Right lung (tissue), 5 donors: ENCODE measurements around the gene ISYNA1. TPM values are rescaled to one million over a fixed set of nuclear protein-coding genes. Genes with fewer than 3 reads are reported as not detected.

ENCODE experiments used
- polyA plus RNA-seq, 5 donors: library from polyadenylated mRNA; unstranded; fragments of 120-200 nt; gene quantifications; one replicate each; pipeline versions ENCODE4 v1.2.1 to v1.2.3, GENCODE V29; 2013; ENCODE audit warnings: inconsistent platforms in 1 of 5, low replicate concordance in 1 of 5; ENCODE audit not compliant: insufficient read length in 5 of 5, insufficient read depth in 1 of 5

ISYNA1 gene
- polyA plus RNA-seq, 5 donors: 87.8 to 211 (median 117) TPM

Other genes with a start within 250 kb of the ISYNA1 start
- gene MPV17L2, start 244.9 kb downstream of the ISYNA1 start, polyA plus RNA-seq: 10 to 100 TPM in 1 of 5 donors, 1 to 10 TPM in 4; 5.2 to 10.4 (median 6.3) TPM
- 1 to 10 TPM; 3.0 to 6.2 (median 5.3) TPM for gene RAB3A, start 234.1 kb downstream of the ISYNA1 start, polyA plus RNA-seq
- 1 to 10 TPM; 1.3 to 3.3 (median 1.9) TPM for gene PDE4C, start 211.7 kb downstream of the ISYNA1 start, polyA plus RNA-seq
- gene IQCN, start 163.7 kb downstream of the ISYNA1 start, polyA plus RNA-seq: 1 to 10 TPM; 3.7 to 9.3 (median 6.7) TPM
- gene JUND, start 156.5 kb downstream of the ISYNA1 start, polyA plus RNA-seq: 100 to 1,000 TPM in 2 of 5 donors, 10 to 100 TPM in 3; 44.7 to 152 (median 94.6) TPM
- 100 to 1,000 TPM in 1 of 5 donors, 10 to 100 TPM in 4; 73.3 to 103 (median 79.9) TPM for gene LSM4, start 115.1 kb downstream of the ISYNA1 start, polyA plus RNA-seq
- gene PGPEP1, start 97.5 kb downstream of the ISYNA1 start, polyA plus RNA-seq: 10 to 100 TPM; 13.0 to 25.3 (median 20.2) TPM
- gene GDF15, start 52.0 kb downstream of the ISYNA1 start, polyA plus RNA-seq: 10 to 100 TPM; 17.9 to 43.4 (median 21.5) TPM
- gene LRRC25, start 40.5 kb downstream of the ISYNA1 start, polyA plus RNA-seq: 1 to 10 TPM in 4 of 5 donors, under 1 TPM in 1; 0.80 to 2.3 (median 1.6) TPM
- gene SSBP4, start 18.7 kb downstream of the ISYNA1 start, polyA plus RNA-seq: 100 to 1,000 TPM in 1 of 5 donors, 10 to 100 TPM in 4; 48.4 to 133 (median 73.2) TPM
- 10 to 100 TPM in 2 of 5 donors, 1 to 10 TPM in 3; 6.9 to 12.4 (median 9.0) TPM for gene ELL, start 83.9 kb upstream of the ISYNA1 start, polyA plus RNA-seq
- gene FKBP8, start 105.4 kb upstream of the ISYNA1 start, polyA plus RNA-seq: 100 to 1,000 TPM; 161 to 287 (median 204) TPM
- 10 to 100 TPM; 65.2 to 89.5 (median 73.3) TPM for gene KXD1, start 119.7 kb upstream of the ISYNA1 start, polyA plus RNA-seq
- gene UBA52, start 133.7 kb upstream of the ISYNA1 start, polyA plus RNA-seq: 1,000 to 10,000 TPM in 1 of 5 donors, 100 to 1,000 TPM in 4; 870 to 1,083 (median 885) TPM
- 10 to 100 TPM; 20.5 to 52.2 (median 24.2) TPM for gene REX1BD, start 150.7 kb upstream of the ISYNA1 start, polyA plus RNA-seq
- 100 to 1,000 TPM; 178 to 372 (median 239) TPM for gene CRLF1, start 168.7 kb upstream of the ISYNA1 start, polyA plus RNA-seq
- 10 to 100 TPM; 24.7 to 44.5 (median 32.4) TPM for gene TMEM59L, start 174.7 kb upstream of the ISYNA1 start, polyA plus RNA-seq
- gene KLHL26, start 198.9 kb upstream of the ISYNA1 start, polyA plus RNA-seq: 1 to 10 TPM; 3.1 to 9.9 (median 5.3) TPM
- 10 to 100 TPM; 12.8 to 26.9 (median 16.0) TPM for gene CRTC1, start 245.5 kb upstream of the ISYNA1 start, polyA plus RNA-seq